ENCODE measurements around the gene CYP3A4. TPM values are rescaled to one million over a fixed set of nuclear protein-coding genes. Genes with fewer than 3 reads are reported as not detected.
A peak's percentile ranks its signal among the peaks of the same experiment; 100 is the strongest.

CYP3A4 gene
- total and polyA plus RNA-seq, 9 of the 15 experiments (the other 6 are each of a cell fraction or from before 2014, with no cell fraction given) = 0.07 to 0.08 TPM; not detected in 7

DNA sequence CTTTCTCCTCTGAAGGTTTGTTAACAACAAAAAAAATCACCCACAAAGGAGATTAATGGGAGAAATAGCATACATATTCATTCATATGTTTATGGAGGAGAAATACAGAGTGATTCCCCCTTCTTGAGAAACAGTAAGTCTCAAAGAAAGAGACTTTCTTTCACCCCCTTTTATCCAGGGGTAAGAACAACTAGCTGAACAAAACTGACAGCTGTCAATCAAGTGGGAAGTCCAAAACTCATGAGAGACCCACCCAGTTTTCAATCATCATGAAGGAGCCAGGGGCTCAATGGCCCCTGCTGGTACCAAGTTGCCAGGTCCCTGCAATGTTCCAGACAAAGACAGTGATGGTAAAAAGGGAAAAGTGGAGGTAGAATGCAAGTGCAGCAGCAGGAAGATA lies 41.9 kb upstream of the CYP3A4 start:
- TF ChIP-seq, protein P1, sequence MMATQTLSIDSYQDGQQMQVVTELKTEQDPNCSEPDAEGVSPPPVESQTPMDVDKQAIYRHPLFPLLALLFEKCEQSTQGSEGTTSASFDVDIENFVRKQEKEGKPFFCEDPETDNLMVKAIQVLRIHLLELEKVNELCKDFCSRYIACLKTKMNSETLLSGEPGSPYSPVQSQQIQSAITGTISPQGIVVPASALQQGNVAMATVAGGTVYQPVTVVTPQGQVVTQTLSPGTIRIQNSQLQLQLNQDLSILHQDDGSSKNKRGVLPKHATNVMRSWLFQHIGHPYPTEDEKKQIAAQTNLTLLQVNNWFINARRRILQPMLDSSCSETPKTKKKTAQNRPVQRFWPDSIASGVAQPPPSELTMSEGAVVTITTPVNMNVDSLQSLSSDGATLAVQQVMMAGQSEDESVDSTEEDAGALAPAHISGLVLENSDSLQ (IDR thresholded peaks at IDR 0.05) = peak; percentile 92
- TF ChIP-seq SLC30A9 (CRISPR knock-in tag; IDR thresholded peaks at IDR 0.05) = no peak
- TF ChIP-seq MEIS2 (IDR thresholded peaks at IDR 0.05; ENCODE audit: partially characterized antibody) = peak; percentile 85
- TF ChIP-seq, protein P2, sequence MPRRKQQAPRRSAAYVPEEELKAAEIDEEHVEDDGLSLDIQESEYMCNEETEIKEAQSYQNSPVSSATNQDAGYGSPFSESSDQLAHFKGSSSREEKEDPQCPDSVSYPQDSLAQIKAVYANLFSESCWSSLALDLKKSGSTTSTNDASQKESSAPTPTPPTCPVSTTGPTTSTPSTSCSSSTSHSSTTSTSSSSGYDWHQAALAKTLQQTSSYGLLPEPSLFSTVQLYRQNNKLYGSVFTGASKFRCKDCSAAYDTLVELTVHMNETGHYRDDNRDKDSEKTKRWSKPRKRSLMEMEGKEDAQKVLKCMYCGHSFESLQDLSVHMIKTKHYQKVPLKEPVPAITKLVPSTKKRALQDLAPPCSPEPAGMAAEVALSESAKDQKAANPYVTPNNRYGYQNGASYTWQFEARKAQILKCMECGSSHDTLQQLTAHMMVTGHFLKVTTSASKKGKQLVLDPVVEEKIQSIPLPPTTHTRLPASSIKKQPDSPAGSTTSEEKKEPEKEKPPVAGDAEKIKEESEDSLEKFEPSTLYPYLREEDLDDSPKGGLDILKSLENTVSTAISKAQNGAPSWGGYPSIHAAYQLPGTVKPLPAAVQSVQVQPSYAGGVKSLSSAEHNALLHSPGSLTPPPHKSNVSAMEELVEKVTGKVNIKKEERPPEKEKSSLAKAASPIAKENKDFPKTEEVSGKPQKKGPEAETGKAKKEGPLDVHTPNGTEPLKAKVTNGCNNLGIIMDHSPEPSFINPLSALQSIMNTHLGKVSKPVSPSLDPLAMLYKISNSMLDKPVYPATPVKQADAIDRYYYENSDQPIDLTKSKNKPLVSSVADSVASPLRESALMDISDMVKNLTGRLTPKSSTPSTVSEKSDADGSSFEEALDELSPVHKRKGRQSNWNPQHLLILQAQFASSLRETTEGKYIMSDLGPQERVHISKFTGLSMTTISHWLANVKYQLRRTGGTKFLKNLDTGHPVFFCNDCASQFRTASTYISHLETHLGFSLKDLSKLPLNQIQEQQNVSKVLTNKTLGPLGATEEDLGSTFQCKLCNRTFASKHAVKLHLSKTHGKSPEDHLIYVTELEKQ (CRISPR knock-in tag; IDR thresholded peaks at IDR 0.05) = peak; percentile 55; the same call in 1 of the 2 replicates
- TF ChIP-seq, protein P3, sequence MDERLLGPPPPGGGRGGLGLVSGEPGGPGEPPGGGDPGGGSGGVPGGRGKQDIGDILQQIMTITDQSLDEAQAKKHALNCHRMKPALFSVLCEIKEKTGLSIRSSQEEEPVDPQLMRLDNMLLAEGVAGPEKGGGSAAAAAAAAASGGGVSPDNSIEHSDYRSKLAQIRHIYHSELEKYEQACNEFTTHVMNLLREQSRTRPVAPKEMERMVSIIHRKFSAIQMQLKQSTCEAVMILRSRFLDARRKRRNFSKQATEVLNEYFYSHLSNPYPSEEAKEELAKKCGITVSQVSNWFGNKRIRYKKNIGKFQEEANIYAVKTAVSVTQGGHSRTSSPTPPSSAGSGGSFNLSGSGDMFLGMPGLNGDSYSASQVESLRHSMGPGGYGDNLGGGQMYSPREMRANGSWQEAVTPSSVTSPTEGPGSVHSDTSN (CRISPR knock-in tag; IDR thresholded peaks at IDR 0.05; ENCODE audit: low read depth) = no peak
- TF ChIP-seq, protein P3 (tag; conservative IDR thresholded peaks at IDR 0.05; ENCODE audit: low read depth) = peak; percentile 72
- ATAC-seq (no peak), FAIRE-seq (no peak), DNase-seq (ENCODE audit: extremely low read depth in 1 of 4, low spot score in 3 of 4) (no peak)
- Histone ChIP-seq H3K36me3 (ENCODE audit: control insufficient read depth, insufficient read depth, low read length) (no peaks in the 10 kb centered on the region), H3K79me2 (ENCODE audit: control insufficient read depth, insufficient read depth, low read length) (no peaks in the 10 kb centered on the region), H4K20me1 (replicated peaks; ENCODE audit: control insufficient read depth, insufficient read depth, low read length) (no peaks in the 10 kb centered on the region), H3K27ac (ENCODE audit: extremely low read depth, low read depth, low read length) (no peak overlapping the region), H3K9ac (ENCODE audit: insufficient read depth in 1 of 2, low read depth in 2 of 2, low read length in 2 of 2) (no peak overlapping the region), H3K4me3 (no peak overlapping the region), H2AFZ (ENCODE audit: low read depth, low read length) (no peak overlapping the region), H3K4me2 (ENCODE audit: insufficient read depth, low read length) (no peak overlapping the region), H3K27me3 (ENCODE audit: control insufficient read depth in 2 of 2, insufficient read depth in 2 of 2, low read length in 2 of 2) (no peaks in the 10 kb centered on the region), H3K9me1 (ENCODE audit: control insufficient read depth, insufficient read depth, low read length) (no peaks in the 10 kb centered on the region), H3K4me1 (replicated peaks in 1 of 2; ENCODE audit: control insufficient read depth in 2 of 2, insufficient read depth in 2 of 2, low read length in 2 of 2) (peaks cover 4 to 16% of the 10 kb centered on the region in 2 experiments; a peak in 4 of 5 replicates), H3K9me3 (replicated peaks; ENCODE audit: control insufficient read depth, insufficient read depth, low read depth, low read length) (no peaks in the 10 kb centered on the region)
- POLR2A ChIA-PET = no interaction called here
- in situ Hi-C loops (cut with MboI) (no loop called here), intact Hi-C loops (cut with micrococcal nuclease) (no loop called here)
- BruUV-seq (replicated peaks) = no TSS peak
- CTCF ChIA-PET (ENCODE audit: low intra/inter-chr PET ratio) = no interaction called here

Measured in K562 (cell line).